Activated gamma-delta T cell (primary cell): Measurements from ENCODE around the gene JAKMIP3.
A peak's percentile ranks its signal among the peaks of the same experiment; 100 is the strongest.

Experiments
- DNase-seq: peaks from one replicate; lab custom pipeline; 2025; lab: John Stamatoyannopoulos, UW
- total RNA-seq, 2 donors: gene quantifications; one replicate each; lab custom pipeline; 2026; lab: John Stamatoyannopoulos, UW

The JAKMIP3 gene
- 0.51 to 0.70 reads per million in 2 donors for total RNA-seq

DNA sequence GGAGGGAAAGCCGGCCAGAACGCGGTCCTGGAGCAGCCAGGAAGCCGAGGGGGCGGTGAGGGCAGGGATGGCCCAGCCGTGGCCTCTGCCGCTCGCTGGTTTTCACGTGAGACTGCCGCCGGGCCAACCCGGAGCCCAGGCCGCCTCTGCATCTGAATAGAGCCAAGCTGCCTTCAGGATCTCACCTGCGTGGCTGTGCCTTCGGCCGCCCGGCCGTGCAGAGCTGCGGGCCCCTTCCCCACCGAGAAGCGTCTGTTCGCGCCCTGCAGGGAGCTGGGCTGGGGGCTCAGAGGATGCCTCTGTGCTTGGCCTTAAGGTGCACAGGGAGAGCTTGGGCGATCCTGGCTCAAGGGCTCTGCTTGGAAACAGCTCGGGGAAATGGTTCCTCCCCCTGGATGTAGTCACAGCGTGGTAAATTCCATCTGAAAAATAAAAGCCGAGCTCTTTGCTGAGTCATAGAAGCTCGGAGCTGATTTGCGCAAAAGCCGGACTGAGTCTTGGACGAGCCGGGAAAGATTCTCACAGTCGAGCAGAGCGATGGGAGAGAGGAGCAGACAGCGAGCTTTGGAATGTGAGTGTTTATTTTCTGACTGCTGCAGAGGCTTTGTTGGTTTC lies at the start of gene JAKMIP3:
TSS of gene JAKMIP3 (plus strand) at position 456 of the 615 bp plus-strand sequence. CDS start 38,863 bp downstream, outside the sequence.
- DNase-seq = no peak

DNA sequence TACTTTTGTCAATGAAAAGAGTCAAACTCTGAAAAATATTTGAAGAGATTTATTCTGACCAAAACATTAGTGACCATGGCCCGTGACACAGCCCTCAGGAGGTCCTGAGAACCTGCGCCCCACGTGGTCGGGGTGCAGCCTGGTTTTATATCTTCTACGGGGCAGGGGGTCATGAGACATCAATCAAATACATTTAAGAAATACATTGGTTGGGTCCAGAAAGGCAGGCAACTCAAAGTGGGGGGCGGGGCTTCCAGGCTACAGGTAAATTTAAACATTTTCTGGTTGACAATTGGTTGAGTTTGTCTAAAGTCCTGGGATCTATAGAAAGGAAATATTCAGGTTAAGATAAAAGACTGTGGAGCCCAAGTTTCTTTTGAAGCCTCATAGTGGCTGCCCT lies 49.2 kb upstream of the JAKMIP3 start:
- DNase-seq = no peak

DNA sequence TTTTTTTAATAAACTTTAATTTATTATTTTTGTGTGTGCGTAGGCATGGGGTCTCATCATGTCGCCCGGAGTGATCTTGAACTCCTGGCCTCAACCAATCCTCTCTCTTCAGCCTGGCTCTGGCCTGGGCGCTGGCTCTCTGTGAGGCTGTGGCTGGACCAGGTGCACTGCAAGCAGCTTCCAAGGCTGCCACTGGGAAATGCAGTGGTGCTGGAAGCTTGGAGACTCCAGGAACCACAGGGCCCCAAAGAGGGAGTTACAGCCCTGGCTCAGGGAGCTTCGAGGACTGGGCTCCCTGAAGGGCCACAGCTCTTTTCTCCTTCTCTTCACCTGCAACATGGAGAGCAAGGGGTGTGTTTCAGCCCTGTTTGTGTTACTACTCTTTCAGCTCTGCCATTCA lies 47.3 kb upstream of the JAKMIP3 start:
- no peak for DNase-seq

DNA sequence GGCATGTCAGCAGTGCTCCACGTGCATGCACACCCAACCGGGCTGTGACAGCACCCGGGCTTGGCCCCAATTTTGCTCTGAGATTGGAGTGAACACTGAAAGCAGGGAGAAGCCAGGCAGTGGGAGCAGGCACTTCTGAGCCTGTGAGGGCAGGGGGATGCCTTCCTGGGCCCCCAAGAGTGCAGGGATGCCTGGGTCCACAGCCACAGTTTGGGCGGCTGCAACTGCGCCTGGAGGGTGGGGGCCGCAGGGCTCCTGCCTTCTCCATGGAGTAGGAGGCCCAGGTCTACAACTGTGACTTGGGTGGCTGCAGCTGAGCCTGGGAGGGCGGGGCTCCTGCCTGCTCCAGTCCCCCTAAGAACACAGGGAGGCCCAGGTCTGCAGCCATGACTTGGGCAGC lies 46.4 kb upstream of the JAKMIP3 start:
- DNase-seq = no peak

DNA sequence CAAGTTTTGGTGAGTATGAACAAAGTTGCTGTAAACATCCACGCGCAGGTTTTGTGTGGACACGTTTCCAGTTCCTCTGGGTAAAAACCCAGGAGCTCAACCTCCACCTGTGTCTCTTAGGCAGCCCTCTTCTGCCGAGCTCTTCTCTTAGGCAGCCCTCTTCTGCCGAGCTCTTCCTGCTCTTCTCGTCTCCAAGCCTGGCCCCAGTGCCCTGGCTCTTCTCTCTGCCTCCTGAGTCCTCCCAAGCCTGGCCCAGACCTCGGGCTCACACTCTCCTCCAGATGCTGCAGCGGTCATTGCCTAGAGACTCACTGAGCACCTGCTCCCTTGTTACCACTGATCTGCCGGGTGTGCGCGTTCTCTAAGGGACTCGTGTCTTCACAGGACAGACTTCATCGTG lies 45.3 kb upstream of the JAKMIP3 start:
- no peak for DNase-seq

DNA sequence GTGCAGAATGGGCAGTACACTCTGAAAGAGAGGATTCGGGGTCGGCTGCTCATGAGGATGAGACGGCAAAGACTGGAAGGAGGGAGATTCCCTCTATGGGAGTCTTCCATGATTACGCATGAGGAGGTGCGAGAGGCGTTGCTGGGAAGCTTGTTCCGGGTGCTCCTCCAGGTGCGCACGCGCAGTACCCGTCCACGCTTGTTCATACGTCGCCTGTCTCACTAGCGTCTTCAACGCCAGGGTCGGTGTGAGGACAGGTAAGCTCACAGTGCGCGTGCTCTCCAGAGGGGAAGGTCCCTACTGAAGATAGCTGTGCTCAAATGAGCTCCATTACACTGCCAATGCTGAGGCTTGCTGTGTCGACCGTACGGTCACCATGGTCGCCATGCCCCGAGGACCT lies 44.7 kb upstream of the JAKMIP3 start:
- DNase-seq = no peak

DNA sequence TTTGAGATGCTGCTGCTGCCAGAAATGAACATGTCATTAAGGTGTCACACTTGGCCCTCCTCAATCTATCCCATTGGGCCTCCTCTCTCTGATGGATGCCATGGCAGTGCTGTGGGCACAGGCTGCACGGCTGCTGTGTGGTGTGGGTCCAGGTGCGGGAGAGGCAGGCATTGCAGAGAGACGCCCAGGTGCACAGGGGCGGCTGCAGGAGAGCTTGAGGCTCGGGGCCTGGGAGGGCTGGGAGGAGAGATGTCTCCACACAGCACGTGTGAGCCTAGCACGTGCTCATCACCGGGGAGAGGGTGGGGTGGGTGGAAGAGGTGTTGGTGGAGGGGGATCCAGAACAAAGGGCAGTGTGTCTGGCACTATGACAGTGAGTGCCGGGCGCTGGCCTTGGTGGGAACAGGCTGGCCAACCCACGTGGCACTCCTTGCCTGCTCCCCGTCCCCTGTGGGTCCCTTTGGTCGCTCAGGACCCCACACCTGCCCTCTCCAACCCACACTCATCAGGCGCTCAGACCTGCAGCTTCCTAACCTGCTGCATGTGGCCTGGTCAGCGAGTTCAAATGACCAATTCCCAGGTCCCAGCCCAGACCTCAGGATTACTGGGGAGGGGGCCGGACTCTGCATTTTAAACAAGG lies 44.1 kb upstream of the JAKMIP3 start:
- no peak for DNase-seq

DNA sequence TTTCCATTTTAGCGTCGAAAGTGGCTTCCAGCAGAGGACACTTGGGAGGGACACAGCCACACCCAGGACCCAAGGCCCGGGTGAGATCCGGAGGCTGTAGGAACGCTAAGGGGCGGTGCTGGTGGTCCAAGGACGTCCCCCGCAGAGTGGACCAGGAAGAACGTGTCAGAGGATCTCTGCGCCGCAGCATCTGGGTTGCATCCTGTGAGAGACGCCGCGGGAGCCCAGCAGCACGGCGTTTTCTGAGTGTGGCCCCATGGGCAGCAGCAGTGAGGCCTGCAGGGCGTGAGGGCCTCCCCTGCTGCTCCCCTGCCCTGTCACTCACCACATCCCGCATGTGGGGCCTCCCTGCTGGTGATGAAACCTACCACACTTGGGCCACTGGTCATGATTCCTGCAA lies 43.5 kb upstream of the JAKMIP3 start:
- DNase-seq = no peak

DNA sequence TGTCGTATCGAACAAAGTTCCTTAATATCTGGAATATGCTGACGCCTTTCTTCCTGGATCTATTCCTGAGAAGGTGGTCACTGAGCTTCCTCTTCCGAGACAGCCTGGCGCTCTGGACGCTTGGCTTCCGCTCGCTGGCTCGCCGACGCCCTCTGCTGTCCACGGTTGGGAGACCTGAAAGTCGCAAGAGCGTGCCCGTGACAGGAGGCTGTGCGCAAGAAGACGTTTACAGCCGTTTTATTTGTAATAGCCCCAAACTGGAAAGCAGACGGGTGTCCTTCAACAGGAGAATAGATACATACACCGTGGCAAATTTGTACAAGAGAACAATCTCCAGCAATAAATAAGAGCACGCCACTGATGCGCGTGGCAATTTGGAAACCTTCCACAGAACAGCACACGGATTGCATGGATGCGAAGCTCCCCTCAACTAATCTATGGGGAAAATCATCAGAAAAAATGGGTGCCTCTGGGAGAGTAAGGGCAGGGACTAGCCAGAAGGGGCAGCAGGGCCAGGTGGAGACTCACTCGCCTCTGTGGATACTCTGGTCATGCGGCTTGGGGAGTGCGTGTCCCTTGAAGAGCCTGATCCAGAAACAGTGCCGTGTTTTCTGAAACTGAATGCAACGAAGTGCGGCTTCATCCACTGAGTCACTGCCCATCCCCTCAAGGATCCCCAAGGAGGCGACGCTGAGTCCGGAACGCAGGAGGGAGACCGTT lies 42.5 kb upstream of the JAKMIP3 start:
- DNase-seq = peak; percentile 30

DNA sequence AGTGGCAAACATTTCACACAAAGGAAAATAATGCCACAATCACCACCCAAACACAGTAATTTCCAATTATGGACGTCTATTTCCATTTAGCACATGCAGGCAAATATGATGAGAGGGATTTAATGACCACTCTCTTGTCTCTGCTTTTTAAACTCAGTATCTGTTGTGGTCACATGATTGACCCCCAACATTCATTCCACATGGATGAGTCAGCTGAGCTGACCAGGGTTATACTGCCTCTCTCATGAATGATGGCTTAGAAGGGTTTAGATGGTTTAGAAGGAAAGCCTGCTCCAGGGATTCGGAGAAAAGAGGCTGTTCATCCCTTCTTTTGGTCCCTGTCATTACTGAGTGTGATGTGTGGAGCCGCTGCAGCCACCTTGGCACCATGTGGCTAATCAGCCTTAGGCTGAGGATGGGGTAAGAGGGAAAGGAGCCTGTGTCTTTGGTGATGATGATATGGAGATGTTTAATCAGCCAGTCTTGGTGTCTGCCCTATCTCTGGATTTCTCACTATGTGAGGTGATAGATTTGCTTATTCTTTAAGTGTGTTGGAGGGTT lies 38.2 kb upstream of the JAKMIP3 start:
- DNase-seq = no peak

DNA sequence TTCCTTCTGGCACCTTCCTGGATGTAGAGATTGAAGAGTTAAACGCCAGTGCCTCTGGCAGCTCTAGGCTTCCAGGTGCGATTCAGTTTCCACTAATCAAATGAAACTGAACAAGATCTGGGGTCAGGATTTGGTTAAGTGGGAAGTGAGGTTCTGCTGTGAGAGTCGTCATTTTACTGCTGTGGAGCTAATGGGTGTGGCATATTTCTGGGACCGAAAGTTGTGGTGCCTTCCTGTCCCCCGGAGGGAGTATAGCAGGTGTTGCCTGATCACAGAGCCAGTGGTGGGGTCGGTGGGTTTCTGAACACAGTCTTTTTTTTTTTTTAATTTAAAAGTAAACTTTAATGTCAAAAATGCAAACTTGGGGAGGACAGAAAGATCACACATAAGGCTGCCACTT lies 37.0 kb upstream of the JAKMIP3 start:
- DNase-seq = no peak

DNA sequence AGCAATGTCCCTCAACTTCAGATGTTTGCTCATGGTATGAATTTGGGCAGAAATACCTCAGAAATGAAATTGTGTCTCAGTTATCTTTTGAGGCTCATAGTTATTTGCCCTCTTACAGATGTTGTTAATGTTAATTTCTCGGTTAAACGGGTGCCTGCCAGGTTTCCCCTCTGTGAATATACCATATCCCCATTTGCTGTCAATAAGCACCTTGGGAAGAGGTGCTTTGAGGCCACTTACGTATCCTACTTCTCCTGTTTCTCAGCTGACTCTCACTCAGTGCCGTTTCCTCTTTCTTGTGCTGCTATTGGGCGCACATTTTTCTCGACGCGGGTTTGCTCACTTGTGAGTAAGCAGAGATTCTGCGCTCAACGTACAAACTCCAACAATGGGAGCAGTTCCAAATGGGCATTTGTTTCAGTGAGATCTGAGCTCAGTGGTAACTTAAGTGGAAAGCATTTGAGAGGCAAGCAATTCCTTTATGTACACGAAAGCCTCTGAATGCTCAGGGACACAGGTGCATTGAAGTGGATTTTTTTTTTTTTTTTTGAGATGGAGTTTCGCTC lies 34.8 kb upstream of the JAKMIP3 start:
- no peak for DNase-seq

DNA sequence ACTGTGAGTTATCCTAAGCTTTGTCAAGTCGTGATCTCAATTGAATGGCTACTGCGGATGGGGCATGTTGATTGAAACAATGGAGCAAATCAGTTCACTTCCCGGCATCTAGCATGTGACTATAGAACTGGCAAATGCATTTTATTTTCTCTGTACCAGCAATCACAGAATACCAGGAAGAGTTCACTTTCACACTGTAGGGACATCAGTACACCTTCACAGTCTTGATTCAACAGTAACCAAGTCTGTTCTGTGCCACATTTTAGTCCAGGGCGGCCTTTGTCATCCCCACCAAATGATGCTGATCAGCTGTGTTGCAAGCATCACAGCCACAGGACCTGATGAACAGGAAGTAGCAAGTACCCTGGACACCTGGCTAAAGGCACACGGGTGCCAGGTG lies 32.1 kb upstream of the JAKMIP3 start:
- no peak for DNase-seq

DNA sequence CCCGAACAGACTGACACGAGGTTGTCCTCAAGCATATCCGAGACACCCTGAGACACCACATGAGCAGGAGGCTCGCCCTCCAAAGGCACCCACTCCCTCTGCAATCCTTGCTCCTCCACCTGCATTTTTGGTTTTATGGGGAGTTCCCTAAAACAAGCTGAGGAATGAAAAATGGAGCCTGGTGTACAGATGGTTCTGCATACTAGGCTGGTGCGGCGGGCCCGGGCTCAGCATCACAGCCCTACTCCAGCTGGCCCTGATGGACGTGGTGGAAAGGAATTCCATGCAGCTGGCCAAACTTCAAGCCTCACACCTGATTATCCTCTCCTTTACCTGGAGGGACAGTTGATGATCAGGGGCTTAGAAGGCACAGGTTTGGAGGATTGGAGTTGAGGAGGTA lies 30.3 kb upstream of the JAKMIP3 start:
- no peak for DNase-seq

DNA sequence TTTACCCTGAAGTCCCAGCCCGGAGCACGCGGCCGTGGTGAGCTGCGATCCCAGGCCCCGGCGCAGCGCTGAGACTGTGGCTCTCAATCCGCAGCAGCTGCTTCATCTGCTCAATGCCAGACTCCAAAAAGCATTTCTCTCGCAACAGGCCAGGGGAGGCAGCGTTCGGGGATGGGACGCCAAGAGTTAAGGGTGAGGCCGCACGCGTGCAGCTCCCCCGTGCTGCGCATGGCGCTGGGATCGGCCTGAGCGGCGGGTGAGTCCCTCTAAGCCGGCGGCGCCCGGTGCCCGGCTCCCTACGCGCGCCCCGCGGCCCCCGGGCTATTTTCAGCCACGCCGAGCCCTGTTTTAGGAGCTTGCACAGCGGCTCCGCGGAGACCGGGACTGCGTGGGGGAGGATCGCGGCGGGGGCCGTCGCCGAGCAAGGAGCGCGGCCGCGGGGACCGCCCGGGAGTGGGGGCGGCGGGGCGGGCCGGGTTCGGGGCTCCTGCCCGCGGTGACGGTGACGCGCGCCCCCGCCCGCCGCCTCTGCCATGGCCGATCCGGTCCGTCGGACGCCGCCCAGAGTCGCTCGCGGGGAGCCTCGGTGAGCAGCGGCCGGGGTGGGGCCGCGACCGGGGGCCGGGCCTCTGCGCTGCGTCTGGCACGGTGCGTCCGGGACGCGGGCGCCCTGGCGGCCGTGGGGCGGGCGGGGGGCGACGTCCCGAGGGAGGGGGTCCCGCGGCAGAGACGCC lies 29.4 kb upstream of the JAKMIP3 start:
- DNase-seq = no peak

DNA sequence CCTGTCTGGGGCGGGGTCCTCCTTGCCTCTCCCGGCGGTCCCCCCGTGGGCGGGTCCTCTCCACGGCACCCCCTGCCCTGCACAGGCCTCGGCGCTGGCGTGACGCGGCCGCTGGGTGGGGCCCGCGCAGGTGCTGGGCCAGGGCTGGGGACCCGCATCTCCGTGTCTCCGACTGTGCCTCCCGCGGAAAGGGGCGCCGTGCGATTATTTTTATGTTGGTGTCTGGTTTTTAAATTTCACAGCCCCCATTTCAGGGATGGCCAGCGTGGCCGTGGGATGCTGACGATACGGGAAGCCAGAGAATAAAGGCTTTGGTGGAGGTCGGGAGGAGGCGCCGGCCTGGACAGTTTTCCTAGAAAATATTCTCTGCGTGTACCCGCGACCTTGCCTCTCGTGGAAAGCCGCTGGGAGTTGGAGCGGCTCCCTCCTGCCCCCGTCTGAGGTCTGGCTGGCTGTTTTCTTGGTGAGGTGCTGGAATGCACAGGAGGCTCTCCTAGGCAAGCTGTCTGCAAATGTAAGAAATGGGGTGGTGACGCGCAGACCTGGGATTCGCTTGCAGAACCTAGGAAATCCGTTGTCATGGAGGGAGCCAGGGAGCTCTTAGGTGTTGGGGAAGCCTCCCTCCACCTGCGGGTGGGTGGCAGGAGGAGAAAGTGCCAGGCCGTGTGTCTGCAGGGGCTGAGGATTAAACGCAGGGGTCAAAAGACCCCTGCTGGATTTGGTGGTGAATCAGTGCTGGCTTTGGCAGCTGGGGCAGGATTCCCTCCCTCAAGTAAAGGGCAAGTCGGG lies 28.7 kb upstream of the JAKMIP3 start:
- DNase-seq = no peak

DNA sequence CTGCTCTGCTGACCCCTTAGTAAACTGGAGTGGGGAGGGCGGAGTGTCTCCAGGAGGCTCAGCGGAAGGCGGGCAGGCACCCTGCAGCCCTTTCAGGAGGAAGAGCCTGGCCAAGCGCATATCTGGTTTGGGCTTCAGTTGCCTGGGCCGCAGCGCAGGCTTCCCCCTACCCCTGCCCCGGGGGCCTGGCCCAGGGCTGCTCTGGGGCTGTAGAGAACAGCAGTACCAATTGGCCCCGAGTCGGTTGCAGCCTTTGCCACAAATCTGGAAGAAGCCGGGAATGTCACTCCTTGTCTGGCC lies 28.1 kb upstream of the JAKMIP3 start:
- no peak for DNase-seq

DNA sequence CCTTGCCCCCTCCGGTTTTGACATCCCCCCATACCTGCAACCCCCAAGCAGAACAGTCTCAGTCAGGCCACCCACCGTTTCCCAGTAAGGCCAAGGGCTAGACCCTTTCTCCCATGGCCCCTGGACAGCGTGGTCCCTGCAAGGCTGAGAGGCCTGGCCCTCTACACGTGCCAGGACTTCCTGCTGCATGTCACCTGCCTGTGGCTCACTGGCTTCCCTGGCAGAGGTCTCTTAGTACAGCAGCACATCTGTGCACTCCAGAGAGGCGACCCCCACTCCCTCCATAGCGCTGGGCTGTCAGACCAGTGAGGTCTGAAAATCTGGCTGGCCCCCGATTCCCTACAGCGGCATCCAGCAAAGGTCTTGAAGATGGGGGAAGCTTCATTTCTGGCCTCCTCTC lies 26.4 kb upstream of the JAKMIP3 start:
- no peak for DNase-seq

DNA sequence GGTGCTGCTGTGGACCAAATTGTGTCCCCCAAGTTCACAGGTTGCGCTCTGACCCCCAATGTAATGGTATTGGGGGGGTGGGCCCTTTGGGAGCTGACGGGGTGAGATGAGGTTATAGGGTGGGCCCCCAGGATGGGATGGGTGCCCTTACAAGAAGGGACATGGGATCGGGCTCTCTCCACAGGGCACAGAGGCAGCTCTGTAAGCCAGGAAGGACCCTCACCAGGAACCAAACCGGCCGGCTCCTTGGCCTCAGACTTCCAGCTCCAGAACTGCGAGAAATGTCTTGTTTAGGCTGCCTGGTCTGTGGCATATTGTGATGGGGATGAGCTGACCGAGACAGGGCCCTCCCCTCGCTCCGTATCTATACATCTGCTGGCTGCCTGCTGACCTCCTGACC lies 25.7 kb upstream of the JAKMIP3 start:
- DNase-seq = no peak

DNA sequence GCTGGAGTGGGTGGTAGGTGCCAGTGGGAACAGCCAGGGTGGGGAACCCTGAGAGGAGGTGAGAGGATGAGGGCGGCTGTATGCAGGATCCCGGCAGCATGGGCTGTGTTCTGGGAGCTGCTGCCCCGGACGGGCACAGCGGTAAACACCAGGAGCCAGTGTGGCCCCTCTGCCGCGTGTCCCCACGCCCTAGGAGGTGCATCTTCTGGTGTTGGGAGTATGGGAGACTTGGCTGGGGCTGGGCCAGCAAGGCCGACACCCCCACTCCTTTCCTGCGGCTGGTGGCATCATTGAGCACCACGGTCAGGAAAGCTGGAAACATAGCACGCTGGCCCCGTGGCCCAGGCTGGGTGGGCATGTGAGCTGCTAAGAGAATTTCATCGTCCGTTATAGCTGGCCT lies 24.4 kb upstream of the JAKMIP3 start:
- DNase-seq = no peak
